IPS-18c (cell line): ENCODE results near the gene PGF.

Experiments used
- H3K4me3 ChIP-seq: 2 replicates; pipeline ENCODE4 v1.7.0; 2013; ENCODE audit warnings: low read depth, mild to moderate bottlenecking, low read length, moderate library complexity; ENCODE audit not compliant: insufficient read depth
- H3K9me3 ChIP-seq: one replicate; pipeline ENCODE4 v1.6.1; 2013; ENCODE audit warnings: mild to moderate bottlenecking, low read length, moderate library complexity; ENCODE audit not compliant: control insufficient read depth, insufficient read depth

PGF gene

GRCh38 chr14:74951443-74952179 is 3.8 kb downstream of the PGF start:
- H3K9me3 ChIP-seq: no peaks in the 10 kb centered on the region
- H3K4me3 ChIP-seq: no peak overlapping the region; the same call in 1 of the 2 replicates

DNA sequence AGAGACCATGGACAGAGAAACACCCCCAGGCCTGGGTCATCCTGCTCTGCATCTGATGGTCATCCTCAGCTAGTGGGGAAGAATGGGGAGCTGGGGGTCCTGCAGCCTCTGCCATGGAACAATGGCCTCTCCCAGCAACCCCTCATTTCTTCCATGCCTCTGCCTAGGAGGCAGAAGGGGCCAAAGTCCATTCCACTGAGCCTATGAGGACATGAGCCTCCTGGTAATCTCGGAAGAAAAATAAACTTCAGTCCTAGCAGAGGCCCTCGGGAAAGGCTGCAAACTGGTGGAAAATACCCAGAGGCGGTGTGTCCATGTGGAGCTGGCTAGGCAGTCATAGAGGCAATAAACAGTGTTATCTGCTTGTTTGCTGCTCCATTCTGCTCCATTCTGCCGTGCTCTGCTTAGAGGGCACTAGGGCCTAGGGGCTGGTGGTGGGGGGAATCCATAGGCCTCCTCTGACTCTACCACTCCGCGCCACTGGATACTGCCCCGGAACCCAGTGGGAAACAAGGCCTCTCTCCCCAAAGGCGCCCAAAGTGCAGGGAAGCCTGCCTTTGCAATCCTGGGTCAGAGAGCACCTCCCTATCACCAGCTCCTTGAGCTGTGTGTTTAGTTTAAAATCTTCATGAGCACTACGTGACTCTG is 4.5 kb downstream of the PGF start:
- no peaks in the 10 kb centered on the region for H3K9me3 ChIP-seq
- H3K4me3 ChIP-seq: no peak overlapping the region

DNA sequence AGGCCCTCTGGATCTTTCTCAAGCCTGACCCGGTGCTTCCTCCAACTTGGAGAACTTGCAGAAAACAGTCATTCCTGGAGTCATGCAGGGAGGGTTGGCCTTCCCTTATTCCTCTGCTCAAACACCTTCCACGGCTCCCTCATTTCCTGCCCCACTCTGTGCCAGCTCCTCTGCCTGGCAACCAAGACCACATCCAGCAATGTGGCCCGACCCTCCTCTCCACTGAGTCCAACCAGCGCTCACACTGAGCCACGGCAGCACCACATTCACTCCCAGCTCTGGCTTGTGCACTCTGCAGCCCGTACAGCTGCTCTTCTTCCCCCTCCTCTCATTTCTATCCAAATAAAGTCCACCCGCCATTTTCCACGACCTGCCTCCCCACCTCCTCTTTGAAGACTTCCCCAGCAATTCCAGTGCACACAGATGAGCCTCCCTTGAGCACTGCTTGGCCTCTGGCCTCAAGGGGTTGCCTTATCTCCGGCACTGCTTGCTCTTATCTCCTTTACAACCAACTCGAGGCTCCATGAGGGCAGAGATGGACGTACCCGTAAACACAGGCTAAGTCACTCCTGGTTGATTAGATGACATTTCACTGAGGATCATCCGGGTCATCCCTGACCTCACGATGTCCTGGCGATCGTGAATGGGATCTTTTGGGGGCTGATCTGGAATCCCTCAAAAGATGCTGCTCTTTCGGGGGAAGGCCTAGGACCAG is 5.4 kb downstream of the PGF start:
- Histone ChIP-seq H3K9me3 (no peaks in the 10 kb centered on the region), H3K4me3 (no peak overlapping the region)

DNA sequence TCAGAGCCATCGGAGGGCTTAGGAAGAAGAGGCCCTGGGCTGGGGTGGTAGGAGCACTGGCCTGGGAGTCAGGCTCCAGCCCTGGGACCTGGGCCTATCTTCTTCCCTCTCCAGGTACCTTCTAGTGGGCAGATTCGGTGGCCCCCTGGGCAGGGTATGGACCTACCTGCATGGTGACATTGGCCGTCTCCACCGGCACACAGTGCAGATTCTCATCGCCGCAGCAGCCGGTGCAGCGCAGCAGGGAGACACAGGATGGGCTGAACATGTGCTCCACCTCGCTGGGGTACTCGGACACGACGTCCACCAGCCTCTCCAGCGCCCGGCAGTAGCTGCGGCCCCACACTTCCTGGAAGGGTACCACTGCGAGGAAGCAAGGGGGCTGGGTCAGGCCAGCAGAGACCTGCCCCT is 6.2 kb downstream of the PGF start:
- Histone ChIP-seq H3K4me3 (no peak overlapping the region), H3K9me3 (no peaks in the 10 kb centered on the region)

- Histone ChIP-seq H3K4me3 (no peak overlapping the region), H3K9me3 (no peaks in the 10 kb centered on the region)
Observed at GRCh38 chr14:74948228-74949175, 6.9 kb downstream of the PGF start.

- no peak overlapping the region for H3K4me3 ChIP-seq
- H3K9me3 ChIP-seq: no peaks in the 10 kb centered on the region
Observed at GRCh38 chr14:74947353-74948227, 7.8 kb downstream of the PGF start.

DNA sequence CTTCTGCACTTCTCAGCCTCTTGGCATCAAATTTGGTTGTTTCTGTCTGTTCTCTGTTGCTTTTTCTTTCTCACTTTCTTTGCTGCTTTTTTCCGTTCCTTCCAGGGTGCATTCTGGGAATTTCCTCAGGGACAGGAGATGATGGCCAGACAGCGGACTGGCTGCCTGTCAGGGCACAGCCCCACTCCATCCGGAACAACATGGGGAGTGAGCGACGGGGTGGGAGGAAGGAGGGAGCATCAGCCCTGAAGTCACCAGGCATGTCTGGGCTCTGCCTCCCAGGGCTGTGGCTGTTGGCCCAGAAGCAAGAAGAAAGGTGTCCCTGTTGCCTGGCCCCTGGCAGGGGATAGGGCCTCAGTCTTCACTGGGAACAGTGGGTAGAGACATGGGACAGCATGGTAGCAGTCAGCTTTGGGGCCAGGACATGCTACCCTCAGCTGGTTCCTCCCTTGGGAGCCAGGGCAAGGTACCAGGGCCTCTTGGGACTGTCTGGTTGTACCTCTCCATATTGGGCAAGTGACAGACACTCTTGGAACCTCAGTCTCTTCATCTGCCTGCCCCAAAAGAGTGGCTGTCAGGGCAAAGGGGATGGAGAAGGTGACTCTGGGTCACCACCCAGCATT is 8.6 kb downstream of the PGF start:
- Histone ChIP-seq H3K4me3 (no peak overlapping the region), H3K9me3 (no peaks in the 10 kb centered on the region)

DNA sequence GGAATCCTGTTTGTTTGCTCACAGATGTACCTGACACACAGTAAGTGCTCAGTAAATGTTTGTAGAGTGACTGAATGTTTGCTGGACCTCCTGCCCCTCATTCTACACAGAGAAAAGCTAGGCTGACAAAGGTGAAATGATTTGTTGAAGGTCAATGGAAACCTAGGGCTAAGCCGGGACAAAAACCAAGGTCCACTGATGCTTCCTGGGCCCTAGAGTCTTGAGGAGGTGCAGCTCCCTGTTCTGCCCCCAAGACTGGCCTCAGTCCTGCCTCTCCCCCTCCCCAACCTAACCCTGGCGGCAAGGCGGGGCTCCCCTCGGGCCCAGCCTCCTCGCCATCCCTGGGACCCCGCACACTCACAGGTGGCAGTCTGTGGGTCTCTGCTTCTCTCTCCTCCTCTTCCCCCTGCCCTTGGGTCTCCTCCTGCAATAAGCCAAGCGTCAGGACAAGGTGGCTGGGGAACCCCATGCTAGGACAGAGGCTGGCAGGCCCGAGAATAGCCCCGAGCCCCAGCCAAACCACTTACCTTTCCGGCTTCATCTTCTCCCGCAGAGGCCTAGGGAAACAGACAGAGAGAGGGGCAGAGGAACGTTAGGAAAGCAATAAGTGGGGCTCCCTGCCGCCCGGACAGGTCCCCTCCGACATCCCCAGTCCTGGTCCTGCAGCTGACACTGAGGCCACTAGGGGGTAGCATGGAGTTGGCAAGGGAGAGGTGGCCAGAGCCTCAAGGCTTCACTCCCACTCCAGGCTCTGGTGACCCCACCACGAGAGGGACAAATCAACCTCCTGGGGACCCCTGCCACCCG is 9.3 kb downstream of the PGF start:
- H3K9me3 ChIP-seq: no peaks in the 10 kb centered on the region
- H3K4me3 ChIP-seq: no peak overlapping the region

DNA sequence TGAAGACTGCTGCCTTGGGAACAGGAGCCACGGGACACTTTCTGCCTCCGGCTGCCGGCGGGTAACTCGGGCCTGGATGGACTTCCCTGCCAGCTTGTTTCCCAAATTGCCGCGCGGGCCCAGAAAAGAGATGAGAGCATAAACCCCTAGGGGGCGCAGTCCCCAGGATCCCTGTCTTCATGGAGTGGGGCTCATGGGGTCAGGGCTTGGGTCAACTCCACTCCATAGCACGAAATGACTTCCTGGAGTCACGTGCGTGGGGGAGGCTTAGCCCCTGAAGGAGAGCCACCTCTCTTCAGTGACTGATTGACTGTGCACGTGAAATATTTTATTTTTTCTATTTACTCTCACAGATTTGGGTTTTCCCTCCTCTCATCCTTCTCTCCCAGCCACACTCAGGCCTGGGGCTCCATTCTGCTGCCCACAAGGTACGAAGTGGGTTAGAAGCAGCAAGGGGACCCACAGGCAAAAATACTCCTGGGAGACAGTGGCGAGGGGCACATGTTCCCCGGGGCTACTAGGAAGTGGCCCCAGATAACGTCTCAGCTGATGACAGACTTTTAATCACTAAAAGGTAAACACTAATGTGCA is 10.0 kb downstream of the PGF start:
- no peak overlapping the region for H3K4me3 ChIP-seq
- H3K9me3 ChIP-seq: no peaks in the 10 kb centered on the region

DNA sequence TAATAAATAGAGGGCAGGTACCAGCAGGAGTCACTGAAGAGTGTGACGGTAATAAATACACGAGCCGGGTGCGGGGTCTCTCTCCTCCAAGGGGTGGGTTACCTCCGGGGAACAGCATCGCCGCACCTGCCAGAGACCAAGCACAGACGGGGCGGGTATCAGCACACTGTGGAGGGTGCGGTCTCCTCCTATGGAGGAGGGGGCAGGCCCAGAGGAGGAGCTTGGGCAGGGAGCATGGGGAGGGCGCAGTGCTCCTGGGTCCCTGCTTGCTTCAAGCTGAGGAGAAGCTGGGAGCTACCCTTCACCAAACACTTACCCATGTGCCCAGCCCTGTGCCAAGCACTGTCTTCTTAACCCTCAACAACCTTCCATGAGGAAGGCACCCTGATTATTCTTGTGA is 12.8 kb downstream of the PGF start:
- H3K9me3 ChIP-seq: peaks cover 2% of the 10 kb centered on the region
- H3K4me3 ChIP-seq: no peak overlapping the region

- Histone ChIP-seq H3K4me3 (no peak overlapping the region), H3K9me3 (peaks cover 2% of the 10 kb centered on the region)
Observed at GRCh38 chr14:74942181-74942580, 13.2 kb downstream of the PGF start.

- no peak overlapping the region for H3K4me3 ChIP-seq
- H3K9me3 ChIP-seq: peaks cover 2% of the 10 kb centered on the region
Observed at GRCh38 chr14:74941676-74942097, 13.7 kb downstream of the PGF start.

DNA sequence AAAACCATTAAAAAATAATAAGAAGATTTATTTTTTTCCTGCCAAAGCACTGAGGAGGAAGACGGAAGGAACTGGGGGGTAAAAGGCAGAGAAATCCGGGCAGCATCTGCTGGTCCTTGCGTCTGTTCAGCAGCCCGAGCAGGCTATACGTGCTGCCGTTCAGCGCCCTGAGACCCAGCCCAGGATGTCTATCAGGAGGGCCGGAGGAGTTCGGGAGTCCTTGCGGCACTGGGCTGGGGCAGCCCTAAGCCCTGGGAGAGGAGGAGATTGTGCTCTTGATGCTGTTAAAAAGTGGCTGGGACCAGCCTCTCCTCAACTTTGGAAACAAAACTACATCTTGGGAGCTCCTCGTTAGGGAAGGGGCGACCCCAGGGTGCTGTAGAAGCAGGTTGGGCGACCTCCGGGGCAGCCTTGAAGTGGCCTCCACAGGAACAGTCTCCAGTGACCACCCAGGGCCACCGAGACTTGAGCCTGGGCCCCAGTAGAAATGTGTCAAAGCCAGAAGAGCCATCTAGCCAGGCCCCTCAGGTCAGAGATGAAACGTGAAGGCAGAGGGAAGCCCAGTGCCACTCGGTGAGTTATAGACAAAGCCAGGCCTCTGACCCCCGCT is 14.3 kb downstream of the PGF start:
- H3K4me3 ChIP-seq: no peak overlapping the region
- peaks cover 2% of the 10 kb centered on the region for H3K9me3 ChIP-seq

DNA sequence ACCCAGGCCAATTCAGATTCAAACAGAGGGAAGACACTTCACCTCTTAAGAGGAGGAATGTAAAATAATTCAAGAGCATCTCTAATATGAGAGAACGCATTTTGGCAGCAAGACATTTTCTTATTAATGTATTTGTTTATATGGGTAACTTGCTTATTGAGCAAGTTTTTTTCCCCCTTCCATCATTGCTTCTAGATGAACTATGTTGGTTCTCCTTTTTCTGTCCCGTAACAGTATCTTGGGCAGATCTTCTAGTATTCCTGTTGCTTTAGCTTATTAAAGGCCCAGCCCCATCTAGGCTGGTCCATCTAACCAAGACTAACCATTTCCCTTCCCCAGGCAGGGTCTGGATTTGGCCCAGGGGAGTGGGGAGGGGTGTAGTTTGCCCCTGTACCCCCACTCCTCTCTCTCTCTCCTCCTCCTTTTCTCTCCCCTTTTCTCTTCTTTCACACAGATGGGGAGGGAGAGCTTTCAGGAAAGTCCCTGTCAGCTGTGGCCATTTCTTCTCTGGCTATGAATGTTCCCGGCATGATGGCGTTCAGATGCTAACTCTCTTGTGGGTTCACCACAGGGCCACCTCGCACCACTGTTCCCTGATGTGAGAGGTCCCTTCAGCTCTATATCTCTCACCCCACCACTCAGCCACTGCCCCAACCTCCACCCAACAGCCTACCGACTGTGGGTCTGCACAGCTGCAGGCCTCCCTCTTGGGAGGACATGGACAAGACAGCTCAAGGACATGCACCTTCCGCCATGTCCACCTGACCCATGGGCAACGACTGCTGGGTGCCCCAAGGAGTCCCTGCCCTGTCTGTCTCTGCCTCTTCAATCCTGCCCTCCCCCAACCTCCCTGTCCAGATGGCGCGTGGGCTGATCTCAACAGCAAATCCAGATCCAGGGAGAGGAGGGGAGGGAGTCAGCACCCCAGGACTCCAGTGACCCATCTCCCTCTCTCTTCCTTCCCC is 16.6 kb downstream of the PGF start:
- peaks cover 2% of the 10 kb centered on the region for H3K9me3 ChIP-seq
- no peak overlapping the region for H3K4me3 ChIP-seq
